Right ventricle myocardium superior (tissue), 1 donor: ENCODE results near the gene GUCY1A1. TPM values are rescaled to one million over a fixed set of nuclear protein-coding genes. Genes with fewer than 3 reads are reported as not detected.

ENCODE experiments used
- ATAC-seq: fragments of 200-7000 bp; cut with Tn5 transposase; one replicate; pipeline ENCODE4 v1.9.1; 2020; ENCODE audit warnings: mild to moderate bottlenecking; ENCODE audit not compliant: poor library complexity
- DNase-seq: peaks from one replicate; pipeline ENCODE4 v3.0.0-alpha.2; 2020
- intact Hi-C: fragments of 100-400 bp; cut with DNase I; formaldehyde crosslinking; loops from one replicate; pipeline ENCODE4 v1.11.2; 2022
- total RNA-seq: library from RNA; stranded (reverse); fragmentation: NEBNext Ultra II Directional; extraction: Animal tissue kit (Norgen Biotek cat#: 25700); gene quantifications from one replicate; pipeline ENCODE4 v1.2.1, GENCODE V29; 2021
- donor health status: DM: no; HTN: yes; CAD: no; lungs with severe emphysema.

GUCY1A1 gene
- total RNA-seq, 1 donor from 2014 or later, result 82.5 TPM

GRCh38 chr4:155657169-155657568 is 9.5 kb upstream of the GUCY1A1 start:
- no peak for DNase-seq
- intact Hi-C loops, result no loop called here
- no peak for ATAC-seq

DNA sequence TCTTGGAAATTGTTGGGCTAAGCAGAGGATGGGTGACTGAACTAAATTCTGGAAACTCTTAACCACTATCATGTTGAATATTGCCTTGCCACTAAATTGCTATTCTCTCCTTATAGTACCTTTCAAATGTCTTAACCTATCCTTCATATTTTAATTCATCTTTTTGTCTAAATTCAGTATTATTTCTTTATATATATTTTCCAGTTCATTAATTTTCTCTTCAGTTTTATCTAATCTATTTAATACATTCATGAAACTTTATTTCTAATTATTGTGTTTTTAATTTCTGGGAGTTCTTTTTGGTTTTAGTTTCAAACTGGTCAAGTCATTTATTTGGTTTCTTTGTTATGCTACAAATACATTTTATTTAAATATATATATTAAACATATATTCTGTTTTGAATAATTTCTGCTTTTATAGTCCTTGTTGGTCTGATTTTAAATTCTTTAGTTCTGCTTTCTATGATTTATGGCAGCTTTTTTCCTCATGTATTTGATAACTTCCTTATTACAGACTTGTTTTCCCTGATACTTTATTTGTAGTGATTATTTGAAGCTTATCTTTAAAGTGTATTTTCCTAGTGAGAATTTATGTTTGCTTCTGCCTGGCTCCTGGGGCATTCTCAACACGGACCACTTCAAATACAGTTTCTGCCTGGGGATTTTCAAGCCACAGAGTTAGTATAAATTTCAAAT is 8.5 kb upstream of the GUCY1A1 start:
- DNase-seq (no peak), ATAC-seq (no peak)
- intact Hi-C loops, result no loop called here

DNA sequence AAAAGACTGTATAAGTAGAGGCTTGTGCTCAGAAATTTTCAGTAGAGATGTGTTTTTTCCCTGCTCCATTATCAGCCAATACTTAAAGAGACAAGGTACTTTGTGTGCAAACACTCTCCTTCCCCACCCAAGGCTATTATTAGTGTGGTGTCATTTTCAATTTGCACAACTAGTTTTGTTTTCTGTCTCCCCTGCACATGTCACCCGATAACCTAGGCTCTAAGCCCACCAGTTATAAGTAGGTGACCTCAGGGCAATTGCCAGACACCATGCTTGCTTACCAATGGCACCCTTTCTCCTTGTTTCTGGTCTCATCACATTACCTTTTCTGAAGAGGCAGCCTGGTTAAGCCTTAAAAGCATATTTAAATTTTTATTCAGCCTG is 8.0 kb upstream of the GUCY1A1 start:
- DNase-seq, result no peak
- intact Hi-C loops, result no loop called here
- no peak for ATAC-seq

DNA sequence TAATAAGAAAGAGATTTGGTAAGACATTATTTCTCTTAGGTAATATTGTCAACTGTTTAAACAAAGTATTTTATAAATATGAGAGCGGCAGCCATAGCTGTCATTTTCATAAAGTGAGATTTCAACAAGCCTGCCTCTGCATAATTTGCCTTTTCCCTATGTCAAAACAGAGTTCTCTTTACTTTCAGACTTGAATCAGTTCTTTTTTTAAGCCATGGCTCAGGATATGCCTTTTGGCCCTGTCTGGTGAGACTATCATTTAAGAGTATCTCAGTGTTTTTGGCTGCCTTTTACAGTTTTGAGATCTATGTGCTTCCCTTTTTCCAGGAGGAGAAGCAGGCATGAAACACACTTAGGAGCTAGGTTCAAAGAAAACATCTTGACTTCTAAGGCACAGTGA is 7.5 kb upstream of the GUCY1A1 start:
- intact Hi-C loops, result no loop called here
- peak; percentile 31 for ATAC-seq
- DNase-seq, result no peak

GRCh38 chr4:155660436-155660835 is 6.2 kb upstream of the GUCY1A1 start:
- DNase-seq, result no peak
- no peak for ATAC-seq
- intact Hi-C loops, result loop anchor here (10.0 kb wide), 1 partner anchor 116 kb away; no protein-coding TSS in a partner anchor

DNA sequence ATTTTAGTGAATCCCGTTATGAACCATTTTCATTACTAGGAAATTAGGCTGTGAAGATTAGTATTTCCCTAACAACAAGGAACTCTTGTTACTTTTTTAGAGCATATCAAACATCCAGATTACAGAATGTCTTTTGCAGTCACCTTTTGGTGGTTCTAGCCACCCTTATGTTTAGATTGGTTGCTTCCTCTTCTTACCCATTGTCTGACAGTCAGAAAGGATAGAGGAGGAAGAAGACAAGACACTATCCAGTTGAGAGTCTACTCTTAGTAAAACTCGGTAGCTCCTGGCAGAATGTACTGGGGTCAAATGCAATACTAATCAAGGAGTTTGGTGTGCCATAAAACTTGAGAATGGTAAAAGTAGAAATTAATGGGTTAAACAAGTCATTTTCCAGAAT is 1.6 kb upstream of the GUCY1A1 start:
- intact Hi-C loops, result loop anchor here (5.0 to 10.0 kb wide), 2 partner anchors 117 to 120 kb away; no protein-coding TSS in a partner anchor
- DNase-seq, result no peak
- ATAC-seq, result no peak

GRCh38 chr4:155667222-155667567 is 547 bp downstream of the GUCY1A1 start:
- intact Hi-C loops, result loop anchor here (5.0 to 10.0 kb wide), 2 partner anchors 115 to 122 kb away; no protein-coding TSS in a partner anchor
- peak; percentile 71 for ATAC-seq
- DNase-seq, result peak; percentile 74

GRCh38 chr4:155667568-155668511 is 1.2 kb downstream of the GUCY1A1 start:
- ATAC-seq (peak; percentile 81), DNase-seq (peak; percentile 69)
- intact Hi-C loops, result loop anchor here (5.0 to 10.0 kb wide), 2 partner anchors 114 to 123 kb away; no protein-coding TSS in a partner anchor

GRCh38 chr4:155668707-155669220 is 2.1 kb downstream of the GUCY1A1 start:
- intact Hi-C loops, result loop anchor here (5.0 to 10.0 kb wide), 2 partner anchors 114 to 124 kb away; no protein-coding TSS in a partner anchor
- ATAC-seq (no peak), DNase-seq (no peak)

DNA sequence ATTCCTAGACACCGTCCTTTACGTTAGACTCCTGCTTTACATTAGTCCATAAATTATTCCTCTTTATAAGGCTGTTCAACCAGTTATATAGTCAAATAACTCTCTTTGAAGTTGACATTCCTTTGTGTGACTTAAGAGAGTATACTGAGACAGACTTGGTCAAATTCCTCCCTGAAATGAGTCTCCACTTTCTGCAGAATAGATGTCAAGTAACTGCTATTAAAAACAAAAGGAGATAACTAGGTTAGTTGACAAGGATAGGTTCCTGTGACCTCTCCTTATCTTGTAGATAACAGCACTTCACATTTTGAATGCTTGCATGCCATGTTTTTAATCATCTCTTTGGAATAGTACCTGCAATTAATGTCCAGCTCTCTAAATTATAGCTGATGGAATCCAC is 5.7 kb downstream of the GUCY1A1 start:
- DNase-seq (no peak), ATAC-seq (no peak)
- intact Hi-C loops, result no loop called here

- intact Hi-C loops, result no loop called here
- ATAC-seq, result no peak
- no peak for DNase-seq
Observed at GRCh38 chr4:155673453-155673979, 6.9 kb downstream of the GUCY1A1 start.

DNA sequence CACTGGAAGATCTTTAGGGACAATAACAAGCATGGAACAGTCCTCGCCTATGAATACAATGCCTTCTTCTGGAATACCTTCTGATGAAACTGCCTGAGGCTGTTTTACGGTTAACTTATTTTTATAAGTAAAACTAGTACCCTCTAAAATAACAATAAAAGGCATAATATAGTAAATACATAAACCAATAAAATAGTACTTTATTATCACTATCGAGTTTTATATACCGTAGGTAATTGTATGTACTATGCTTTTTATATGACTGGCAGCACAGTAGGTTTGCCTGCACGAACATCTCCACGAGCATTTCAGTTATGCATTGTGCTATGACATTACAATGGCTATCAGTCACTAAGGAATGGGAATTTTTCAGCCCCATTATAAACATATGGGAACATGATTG is 8.0 kb downstream of the GUCY1A1 start:
- no peak for ATAC-seq
- no peak for DNase-seq
- intact Hi-C loops, result no loop called here

DNA sequence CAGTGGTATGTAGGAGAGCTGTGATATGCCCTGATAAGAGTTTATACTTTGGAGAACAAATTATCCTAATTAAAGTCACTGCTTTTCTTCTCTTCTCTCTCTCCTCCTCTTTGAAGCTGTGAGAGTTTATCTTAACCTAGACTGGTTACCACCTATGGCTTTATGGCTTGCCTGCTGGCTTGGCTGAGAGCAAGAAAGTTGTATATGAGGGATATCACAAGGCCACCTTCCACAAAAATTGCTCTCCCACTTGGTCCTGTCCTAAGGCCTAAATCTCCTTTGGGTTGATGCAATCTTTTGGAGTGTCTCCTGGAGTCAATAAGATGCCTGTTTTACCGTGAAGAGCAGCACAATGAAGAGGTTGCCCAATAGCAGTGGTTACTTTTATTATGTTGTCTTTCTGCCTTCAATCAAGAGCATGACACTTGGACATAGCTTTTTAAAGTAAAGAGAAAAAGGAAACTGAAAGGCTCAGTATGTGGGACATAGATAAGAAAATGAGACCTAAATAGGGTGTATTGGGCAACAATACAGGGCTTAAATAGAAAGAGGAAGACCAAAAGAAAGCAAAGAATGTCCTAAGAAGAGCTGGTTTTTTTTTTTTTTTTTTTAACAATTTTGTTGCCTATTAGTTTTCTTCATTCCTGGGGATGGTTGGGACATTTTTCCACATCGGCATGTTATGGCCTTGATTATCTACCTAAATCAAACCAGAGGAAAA is 9.2 kb downstream of the GUCY1A1 start:
- ATAC-seq (peak; percentile 36), DNase-seq (no peak)
- intact Hi-C loops, result no loop called here

GRCh38 chr4:155676430-155676825 is 9.8 kb downstream of the GUCY1A1 start:
- peak; percentile 55 for ATAC-seq
- intact Hi-C loops, result no loop called here
- DNase-seq, result no peak

DNA sequence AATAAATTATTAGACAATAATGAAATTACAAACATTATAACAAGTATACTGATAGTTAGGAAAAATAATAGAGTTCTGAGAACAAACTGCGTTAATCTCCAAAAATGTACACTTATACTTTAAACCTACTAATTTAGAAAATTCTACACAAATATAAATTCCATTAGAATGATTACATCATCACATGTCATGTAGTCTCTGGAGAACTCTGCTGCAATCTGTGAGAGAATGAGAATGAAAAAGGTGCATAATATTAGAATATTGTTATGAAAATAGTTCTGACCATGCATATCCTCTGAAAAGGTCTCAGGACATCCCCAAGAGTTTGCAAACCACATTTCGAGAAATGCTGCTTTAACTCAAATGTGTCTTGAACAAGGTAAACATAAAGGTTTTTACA is 11.4 kb downstream of the GUCY1A1 start:
- DNase-seq, result no peak
- ATAC-seq, result no peak
- intact Hi-C loops, result no loop called here

DNA sequence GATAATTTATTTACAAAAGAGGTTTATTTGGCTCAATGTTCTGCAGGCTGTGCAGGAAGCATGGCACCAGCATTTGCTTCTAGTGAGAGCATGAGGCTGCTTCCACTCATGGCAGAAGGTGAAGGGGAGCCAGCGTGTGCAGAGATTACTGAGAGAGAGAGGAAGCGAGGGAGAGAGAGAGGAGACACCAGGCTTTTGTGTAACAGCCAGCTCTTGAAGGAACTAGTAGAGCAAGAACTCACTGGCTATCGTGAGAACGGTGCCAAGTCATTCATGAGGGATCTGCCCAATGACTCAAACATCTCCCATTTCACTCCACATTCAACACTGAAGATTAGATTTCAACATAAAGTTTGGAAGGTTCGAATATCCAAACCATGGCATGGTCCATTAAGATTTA is 12.7 kb downstream of the GUCY1A1 start:
- DNase-seq, result no peak
- intact Hi-C loops, result no loop called here
- peak; percentile 35 for ATAC-seq

- no peak for ATAC-seq
- intact Hi-C loops, result no loop called here
- DNase-seq, result no peak
Observed at GRCh38 chr4:155681886-155682285, 15.2 kb downstream of the GUCY1A1 start.

GRCh38 chr4:155684423-155684822 is 17.8 kb downstream of the GUCY1A1 start:
- intact Hi-C loops, result no loop called here
- no peak for DNase-seq
- ATAC-seq, result no peak
